Heart left ventricle (tissue), 16 donors: ENCODE data around the gene PARD6G. TPM values are rescaled to one million over a fixed set of nuclear protein-coding genes. Genes with fewer than 3 reads are reported as not detected.
A peak's percentile ranks its signal among the peaks of the same experiment; 100 is the strongest.
"Not testable (repeated sequence)": the region's sequence is repeated elsewhere in the genome, so short reads cannot be mapped to it uniquely, and the experiment has no call there.

Experiments used
- ATAC-seq, 4 donors: fragments of 200-7000 bp; cut with Tn5 transposase; one replicate each; pipeline ENCODE4 v1.9.1; 2020 to 2022; ENCODE audit warnings: moderate library complexity in 4 of 4, mild to moderate bottlenecking in 3 of 4, moderate number of reproducible peaks in 1 of 4
- DNase-seq, 5 donors: peaks; one replicate each; pipeline ENCODE4 v3.0.0-alpha.2; 2020
- H3K27ac ChIP-seq, 12 donors: fragments of 200-600 bp; sonication (generic) in 4 of 12; one replicate each; pipeline versions ENCODE4 v1.5.0 to v1.8.0; 2016 to 2022; ENCODE audit warnings: mild to moderate bottlenecking in 2 of 12
- H3K27me3 ChIP-seq, 9 donors: fragments of 200-600 bp; sonication (generic) in 2 of 9; one replicate each; pipeline versions ENCODE4 v1.5.1 to v1.8.0; 2016 to 2022; ENCODE audit warnings: mild to moderate bottlenecking in 3 of 9
- H3K36me3 ChIP-seq, 9 donors: fragments of 200-600 bp; sonication (generic) in 2 of 9; one replicate each; pipeline versions ENCODE4 v1.5.0 to v1.8.0; 2018 to 2022; ENCODE audit warnings: mild to moderate bottlenecking in 2 of 9
- H3K4me1 ChIP-seq, 12 donors: fragments of 200-600 bp; sonication (generic) in 4 of 12; one replicate each; pipeline versions ENCODE4 v1.5.0 to v1.8.0; 2016 to 2022; ENCODE audit warnings: mild to moderate bottlenecking in 3 of 12
- H3K4me3 ChIP-seq, 12 donors: fragments of 200-600 bp; sonication (generic) in 4 of 12; one replicate each; pipeline versions ENCODE4 v1.5.0 to v1.8.0; 2017 to 2022; ENCODE audit warnings: mild to moderate bottlenecking in 9 of 12, moderate library complexity in 4 of 12
- H3K9me3 ChIP-seq, 12 donors: fragments of 200-600 bp; sonication (generic) in 4 of 12; one replicate each; pipeline versions ENCODE4 v1.5.0 to v1.8.0; 2016 to 2022; ENCODE audit warnings: mild to moderate bottlenecking in 1 of 12
- POLR2A ChIP-seq, 2 donors: fragments of 450-650 bp; IDR thresholded peaks; one replicate each; pipeline ENCODE4 v1.6.1; 2017; ENCODE audit warnings: antibody characterized with exemption in 2 of 2, mild to moderate bottlenecking in 2 of 2, moderate library complexity in 2 of 2
- WGBS, 4 donors: extraction: QIAGEN DNeasy Blood & Tissue Kit in 2 of 4; methylation state at CpG; one replicate each; pipeline versions ENCODE4 v1.1.5 to v1.1.7; 2013 to 2018; 5-methylcytosine and 5-hydroxymethylcytosine counted together
- intact Hi-C, 10 donors: fragments of 100-400 bp; cut with DNase I; formaldehyde crosslinking; loops; one replicate each; pipeline versions ENCODE4 v1.11.1 to v1.14.2; 2022
- long read RNA-seq, 3 donors: library from polyadenylated mRNA; unstranded; transcript quantifications; one replicate each; pipeline ENCODE4 v2.0.0, GENCODE V29; 2020 to 2021
- polyA plus RNA-seq, 2 donors: library from polyadenylated mRNA; stranded (reverse); fragments of 200-250 nt; gene quantifications; one replicate each; pipeline ENCODE4 v1.2.3, GENCODE V29; 2013
- total RNA-seq, 9 donors: library from RNA; depleted of rRNA in 2 of 9; stranded (reverse); fragments of >200 nt in 2 of 9; fragmentation: NEBNext Ultra II Directional in 3 of 9; extraction: Animal tissue kit (Norgen Biotek cat#: 25700) in 3 of 9; gene quantifications; one replicate each; pipeline versions ENCODE4 v1.1.0 to v1.2.4, GENCODE V29; 2016 to 2023
- TF ChIP-seq, protein P1 (sequence below), 12 donors: fragments of 200-600 bp; sonication (generic) in 4 of 12; IDR thresholded peaks; one replicate each; pipeline versions ENCODE4 v1.5.0 to v1.8.0; 2018 to 2022; ENCODE audit warnings: antibody characterized with exemption in 12 of 12, mild to moderate bottlenecking in 5 of 12
- donor health status: ischemic (EF 13 %, LVEDD 7.1; RV severe dilation, severe dysfunction).
- donor health status: healthy with polysubstance abuse.
- donor health status: DM: no; HTN: yes; CAD: no.
- donor health status: DM: no; HTN: no; CAD: no.
- donor health status: ischemic (EF 25% LVEDD 6.9; RV normal size, moderate dysfunction).
- donor health status: ischemic (EF 25% LVEDD 5.7; RV mildly dilated, moderate dysfunction).
- donor health status: healthy.
- donor health status: DM: yes; HTN: yes; CAD: no.
- donor health status: ischemic (EF 35%, LVEDD 5.7; RV mildly dilated, moderate dysfunction).
- donor health status: nonischemic (EF 11% LVEDD 7.7; RV severe dilation, severe dysfunction).
- donor health status: DM: yes; HTN: yes; CAD: no.
- donor health status: PGD.
- donor health status: ischemic (EF 29% LVEDD 5.4; RV normal size, mild dysfunction).
- donor health status: nonischemic (EF 23%, LVEDD 6.1; RV moderate dilation, normal function).

Gene PARD6G, protein sequence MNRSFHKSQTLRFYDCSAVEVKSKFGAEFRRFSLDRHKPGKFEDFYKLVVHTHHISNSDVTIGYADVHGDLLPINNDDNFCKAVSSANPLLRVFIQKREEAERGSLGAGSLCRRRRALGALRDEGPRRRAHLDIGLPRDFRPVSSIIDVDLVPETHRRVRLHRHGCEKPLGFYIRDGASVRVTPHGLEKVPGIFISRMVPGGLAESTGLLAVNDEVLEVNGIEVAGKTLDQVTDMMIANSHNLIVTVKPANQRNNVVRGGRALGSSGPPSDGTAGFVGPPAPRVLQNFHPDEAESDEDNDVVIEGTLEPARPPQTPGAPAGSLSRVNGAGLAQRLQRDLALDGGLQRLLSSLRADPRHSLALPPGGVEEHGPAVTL
- total RNA-seq (1 to 10 TPM; 1.3 to 4.2 (median 2.2) TPM), polyA plus RNA-seq (1 to 10 TPM in 1 of 2 donors, under 1 TPM in 1; 0.69 to 3.0 TPM)
- long read RNA-seq, donor 1, partial matches to known transcripts, result 1 of 5 reads
- long read RNA-seq, donor 1, other reads (novel, unspliced or antisense), result 4 of 5 reads
- long read RNA-seq, donor 2, result 0 reads
- long read RNA-seq, donor 3, partial matches to known transcripts, result 0 of 1 reads
- long read RNA-seq, donor 3, other reads (novel, unspliced or antisense), result 1 of 1 reads

DNA sequence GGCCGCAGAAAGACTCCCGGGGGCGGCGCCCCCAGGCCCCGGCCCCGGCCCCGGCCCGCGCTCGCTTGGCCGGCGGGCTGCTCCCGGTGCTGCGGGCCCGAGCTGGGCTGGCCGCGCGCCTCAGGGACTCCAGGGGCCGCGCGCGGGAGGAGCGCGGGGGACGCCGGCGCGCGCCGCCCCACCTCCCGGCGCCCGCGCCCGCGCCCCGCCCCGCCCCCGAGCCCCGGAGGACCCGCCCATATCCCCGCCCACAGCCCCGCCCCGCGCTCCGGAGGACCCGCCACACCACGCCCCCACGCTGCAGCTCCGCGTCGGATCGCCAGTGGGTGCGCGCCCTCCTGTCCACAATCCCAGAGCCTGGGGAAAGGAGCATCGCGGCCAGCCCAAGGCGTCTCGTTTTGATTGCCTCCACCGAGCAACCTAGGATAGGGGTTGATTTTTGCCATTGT, at the start of gene PARD6G:
Gene PARD6G, minus strand, starts transcription at position 122 of the 449 bp plus-strand sequence. CDS start 166 bp downstream, outside the sequence.
- H3K27ac ChIP-seq, result peak within 1 kb of the TSS in 5 of 12 donors; percentile 25 to 46 (median 38)

DNA sequence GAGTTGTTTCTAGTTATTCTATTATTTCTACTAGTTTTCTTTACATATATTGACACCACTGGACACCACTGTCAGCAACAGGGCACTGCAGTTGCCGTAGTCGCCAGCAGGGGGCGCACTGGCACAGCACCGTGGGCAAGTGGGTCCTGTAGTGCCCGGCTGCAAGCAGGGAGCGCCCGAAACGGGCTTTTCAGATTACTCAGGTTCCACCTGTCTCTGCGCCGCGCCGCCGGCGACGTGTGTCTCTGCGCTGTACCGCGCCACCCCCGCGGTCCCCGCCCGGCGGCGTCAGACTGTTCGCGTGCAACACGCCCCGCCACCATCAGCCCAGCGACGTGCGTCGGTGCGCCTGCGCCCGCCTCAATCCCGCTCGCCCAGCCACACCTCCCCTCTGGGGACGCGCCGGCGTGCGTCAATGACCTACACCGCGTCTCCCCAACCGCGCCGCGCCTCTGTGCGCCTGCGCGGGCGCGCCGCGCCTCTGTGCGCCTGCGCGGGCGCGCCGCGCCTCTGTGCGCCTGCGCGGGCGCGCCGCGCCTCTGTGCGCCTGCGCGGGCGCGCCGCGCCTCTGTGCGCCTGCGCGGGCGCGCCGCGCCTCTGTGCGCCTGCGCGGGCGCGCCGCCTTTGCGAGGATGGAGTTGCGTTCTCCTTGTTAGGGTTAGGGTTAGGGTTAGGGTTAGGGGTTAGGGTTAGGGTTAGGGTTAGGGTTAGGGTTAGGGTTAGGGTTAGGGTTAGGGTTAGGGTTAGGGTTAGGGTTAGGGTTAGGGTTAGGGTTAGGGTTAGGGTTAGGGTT, 15.1 kb upstream of the PARD6G start:
- H3K36me3 ChIP-seq, DNase-seq, intact Hi-C loops, H3K27me3 ChIP-seq, H3K4me1 ChIP-seq, H3K9me3 ChIP-seq: not testable (repeated sequence)
- peak overlapping the region in 1 of 12 donors; percentile 18 for H3K4me3 ChIP-seq
- WGBS, 4 donors, result 62 to 84% (median 72%) methylated on average over 83 to 91 of the region's 91 CpGs
- TF ChIP-seq, protein P1, sequence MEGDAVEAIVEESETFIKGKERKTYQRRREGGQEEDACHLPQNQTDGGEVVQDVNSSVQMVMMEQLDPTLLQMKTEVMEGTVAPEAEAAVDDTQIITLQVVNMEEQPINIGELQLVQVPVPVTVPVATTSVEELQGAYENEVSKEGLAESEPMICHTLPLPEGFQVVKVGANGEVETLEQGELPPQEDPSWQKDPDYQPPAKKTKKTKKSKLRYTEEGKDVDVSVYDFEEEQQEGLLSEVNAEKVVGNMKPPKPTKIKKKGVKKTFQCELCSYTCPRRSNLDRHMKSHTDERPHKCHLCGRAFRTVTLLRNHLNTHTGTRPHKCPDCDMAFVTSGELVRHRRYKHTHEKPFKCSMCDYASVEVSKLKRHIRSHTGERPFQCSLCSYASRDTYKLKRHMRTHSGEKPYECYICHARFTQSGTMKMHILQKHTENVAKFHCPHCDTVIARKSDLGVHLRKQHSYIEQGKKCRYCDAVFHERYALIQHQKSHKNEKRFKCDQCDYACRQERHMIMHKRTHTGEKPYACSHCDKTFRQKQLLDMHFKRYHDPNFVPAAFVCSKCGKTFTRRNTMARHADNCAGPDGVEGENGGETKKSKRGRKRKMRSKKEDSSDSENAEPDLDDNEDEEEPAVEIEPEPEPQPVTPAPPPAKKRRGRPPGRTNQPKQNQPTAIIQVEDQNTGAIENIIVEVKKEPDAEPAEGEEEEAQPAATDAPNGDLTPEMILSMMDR (IDR thresholded peaks at IDR 0.05), result peak in 11 of 12 donors; percentile 10 to 59 (median 40)
- H3K27ac ChIP-seq, result peak overlapping the region in 1 of 12 donors; percentile 34
- ATAC-seq, result peak in 3 of 4 donors; percentile 59 to 91 (median 80)

More for the DNA sequence above, at the start of gene PARD6G:
- Histone ChIP-seq H3K4me1 (peaks cover 0 to 20% (median 5%) of the 10 kb centered on the region in 12 donors), H3K36me3 (no peaks in the 10 kb centered on the region), H3K4me3 (peak within 1 kb of the TSS; percentile 64 to 91 (median 80)), H3K27me3 (peaks cover 0 to 15% (median 0%) of the 10 kb centered on the region in 9 donors), H3K9me3 (no peaks in the 10 kb centered on the region)
- ATAC-seq (peak; percentile 89 to 97 (median 95)), DNase-seq (peak; percentile 85 to 90 (median 88))
- TF ChIP-seq, protein P1 (IDR thresholded peaks at IDR 0.05), result peak in 4 of 12 donors; percentile 9 to 43 (median 21)
- TF ChIP-seq POLR2A (IDR thresholded peaks at IDR 0.05), result no peak
- 0 to 2% (median 1%) methylated on average over 8 to 60 of the region's 60 CpGs for WGBS, 4 donors
- intact Hi-C loops, result no loop called here

DNA sequence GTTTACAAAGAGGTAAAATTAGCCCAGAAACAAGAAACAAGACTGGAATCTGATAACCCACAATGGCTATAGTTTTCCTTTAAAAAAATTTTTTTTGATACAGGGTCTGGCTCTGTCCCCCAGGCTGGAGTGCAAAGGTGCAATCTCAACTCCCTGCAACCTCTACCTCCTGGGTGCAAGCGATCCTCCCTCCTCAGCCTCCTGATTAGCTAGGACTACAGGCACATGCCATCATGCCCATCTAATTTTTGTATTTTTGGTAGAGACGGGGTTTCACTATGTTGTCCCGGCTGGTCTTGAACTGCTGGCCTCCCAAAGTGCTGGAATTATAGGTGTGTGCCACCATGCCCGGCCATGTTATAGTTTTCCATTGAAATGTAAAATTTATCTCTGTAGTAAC, 12.3 kb upstream of the PARD6G start:
- Histone ChIP-seq H3K9me3 (no peaks in the 10 kb centered on the region), H3K27ac (no peak overlapping the region), H3K4me3 (no peak overlapping the region), H3K27me3 (no peaks in the 10 kb centered on the region), H3K4me1 (no peaks in the 10 kb centered on the region), H3K36me3 (no peaks in the 10 kb centered on the region)
- intact Hi-C loops, result no loop called here
- ATAC-seq, result no peak
- TF ChIP-seq, protein P1 (IDR thresholded peaks at IDR 0.05), result no peak
- TF ChIP-seq POLR2A (IDR thresholded peaks at IDR 0.05), result no peak
- WGBS, 4 donors, result 88 to 91% (median 89%) methylated on average over 4 of the region's 4 CpGs
- no peak for DNase-seq
